Osteocyte (in vitro differentiated cells): ENCODE measurements around the gene SHPK. TPM values are rescaled to one million over a fixed set of nuclear protein-coding genes. Genes with fewer than 3 reads are reported as not detected.

Experiments used
- DNase-seq: peaks from one replicate; pipeline ENCODE4 v3.0.0; 2021; ENCODE audit warnings: mixed read lengths; ENCODE audit not compliant: unreplicated experiment; ENCODE audit errors: extremely low spot score
- H3K27ac Mint-ChIP-seq: one replicate; pipeline ENCODE4 v1.8.0; 2021; ENCODE audit warnings: mild to moderate bottlenecking, mixed read lengths; ENCODE audit not compliant: unreplicated experiment
- H3K27me3 Mint-ChIP-seq: one replicate; pipeline ENCODE4 v1.8.0; 2021; ENCODE audit warnings: mixed read lengths; ENCODE audit not compliant: unreplicated experiment
- H3K36me3 Mint-ChIP-seq: one replicate; pipeline ENCODE4 v1.8.0; 2021; ENCODE audit warnings: mixed read lengths; ENCODE audit not compliant: unreplicated experiment
- H3K4me1 Mint-ChIP-seq: one replicate; pipeline ENCODE4 v1.8.0; 2021; ENCODE audit warnings: mixed read lengths; ENCODE audit not compliant: unreplicated experiment
- H3K4me3 Mint-ChIP-seq: one replicate; pipeline ENCODE4 v1.8.0; 2021; ENCODE audit warnings: mild to moderate bottlenecking, moderate library complexity, mixed read lengths; ENCODE audit not compliant: unreplicated experiment
- H3K9me3 Mint-ChIP-seq: one replicate; pipeline ENCODE4 v1.8.0; 2021; ENCODE audit warnings: mixed read lengths; ENCODE audit not compliant: unreplicated experiment
- total RNA-seq: library from RNA; stranded (reverse); gene quantifications from 2 replicates; pipeline ENCODE4 v1.2.1, GENCODE V29; 2021
- TF ChIP-seq, protein P1 (sequence below): fragments of 200-600 bp; sonication (generic); IDR thresholded peaks from 2 replicates; pipeline ENCODE4 v1.5.0; 2021; ENCODE audit warnings: antibody characterized with exemption, mild to moderate bottlenecking, moderate library complexity

Gene SHPK
- total RNA-seq, 1 donor from 2014 or later: 8.5 TPM

DNA sequence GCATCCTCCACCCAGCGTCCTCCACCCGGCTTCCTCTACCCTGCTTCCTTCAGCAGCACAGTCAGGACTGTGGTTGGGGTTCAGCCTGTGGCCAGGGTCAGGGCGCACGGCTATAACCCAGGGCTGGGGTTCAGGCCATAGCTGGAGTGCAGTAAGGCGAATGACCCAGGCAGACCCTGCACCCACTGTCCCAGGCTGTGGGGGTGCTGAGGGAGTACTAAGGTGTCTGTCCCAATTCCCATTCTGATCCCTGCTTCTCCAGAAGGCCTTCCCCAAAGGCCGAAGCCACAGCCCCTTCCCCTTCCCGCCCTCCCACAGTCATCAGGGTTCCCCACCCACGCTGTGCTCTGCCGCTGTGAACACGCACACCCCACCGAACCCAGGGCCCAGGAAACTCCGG, 45.0 kb upstream of the SHPK start:
- H3K4me3 Mint-ChIP-seq: no peak overlapping the region
- no peak for DNase-seq
- no peaks in the 10 kb centered on the region for H3K27me3 Mint-ChIP-seq
- TF ChIP-seq, protein P1, sequence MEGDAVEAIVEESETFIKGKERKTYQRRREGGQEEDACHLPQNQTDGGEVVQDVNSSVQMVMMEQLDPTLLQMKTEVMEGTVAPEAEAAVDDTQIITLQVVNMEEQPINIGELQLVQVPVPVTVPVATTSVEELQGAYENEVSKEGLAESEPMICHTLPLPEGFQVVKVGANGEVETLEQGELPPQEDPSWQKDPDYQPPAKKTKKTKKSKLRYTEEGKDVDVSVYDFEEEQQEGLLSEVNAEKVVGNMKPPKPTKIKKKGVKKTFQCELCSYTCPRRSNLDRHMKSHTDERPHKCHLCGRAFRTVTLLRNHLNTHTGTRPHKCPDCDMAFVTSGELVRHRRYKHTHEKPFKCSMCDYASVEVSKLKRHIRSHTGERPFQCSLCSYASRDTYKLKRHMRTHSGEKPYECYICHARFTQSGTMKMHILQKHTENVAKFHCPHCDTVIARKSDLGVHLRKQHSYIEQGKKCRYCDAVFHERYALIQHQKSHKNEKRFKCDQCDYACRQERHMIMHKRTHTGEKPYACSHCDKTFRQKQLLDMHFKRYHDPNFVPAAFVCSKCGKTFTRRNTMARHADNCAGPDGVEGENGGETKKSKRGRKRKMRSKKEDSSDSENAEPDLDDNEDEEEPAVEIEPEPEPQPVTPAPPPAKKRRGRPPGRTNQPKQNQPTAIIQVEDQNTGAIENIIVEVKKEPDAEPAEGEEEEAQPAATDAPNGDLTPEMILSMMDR: no peak
- no peaks in the 10 kb centered on the region for H3K36me3 Mint-ChIP-seq
- H3K4me1 Mint-ChIP-seq: no peaks in the 10 kb centered on the region
- H3K9me3 Mint-ChIP-seq: no peaks in the 10 kb centered on the region
- H3K27ac Mint-ChIP-seq: no peak overlapping the region

DNA sequence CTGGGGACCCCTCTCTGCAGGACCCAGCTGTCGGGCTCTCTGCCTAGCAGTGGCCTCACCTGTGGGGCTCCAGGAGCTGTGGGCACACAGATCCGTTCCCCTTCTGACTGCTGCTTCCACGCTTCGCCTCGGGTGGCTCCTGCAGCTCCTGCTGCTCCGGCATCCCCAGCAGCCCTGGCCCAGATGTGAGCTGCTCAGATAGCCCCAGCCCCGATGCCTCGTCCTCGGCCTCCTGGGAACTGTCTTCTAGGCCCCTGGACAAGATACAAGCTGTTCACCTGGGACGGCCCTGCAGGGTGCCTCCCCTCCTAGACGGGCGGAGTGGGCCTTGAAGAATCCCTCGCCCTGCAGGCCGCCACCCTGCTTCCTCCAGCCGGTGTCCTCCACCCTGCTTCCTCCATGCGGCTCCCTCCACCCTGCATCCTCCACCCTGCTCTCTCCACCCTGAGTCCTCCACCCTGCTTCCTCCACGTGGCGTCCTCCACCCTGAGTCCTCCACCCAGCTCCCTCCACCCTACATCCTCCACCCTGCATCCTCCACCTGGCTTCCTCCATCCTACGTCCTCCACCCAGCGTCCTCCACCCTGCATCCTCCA, 43.6 kb upstream of the SHPK start:
- DNase-seq: no peak
- TF ChIP-seq, protein P1: no peak
- H3K4me1 Mint-ChIP-seq: no peaks in the 10 kb centered on the region
- no peaks in the 10 kb centered on the region for H3K36me3 Mint-ChIP-seq
- H3K27me3 Mint-ChIP-seq: no peaks in the 10 kb centered on the region
- no peaks in the 10 kb centered on the region for H3K9me3 Mint-ChIP-seq
- H3K27ac Mint-ChIP-seq: no peak overlapping the region
- H3K4me3 Mint-ChIP-seq: no peak overlapping the region

DNA sequence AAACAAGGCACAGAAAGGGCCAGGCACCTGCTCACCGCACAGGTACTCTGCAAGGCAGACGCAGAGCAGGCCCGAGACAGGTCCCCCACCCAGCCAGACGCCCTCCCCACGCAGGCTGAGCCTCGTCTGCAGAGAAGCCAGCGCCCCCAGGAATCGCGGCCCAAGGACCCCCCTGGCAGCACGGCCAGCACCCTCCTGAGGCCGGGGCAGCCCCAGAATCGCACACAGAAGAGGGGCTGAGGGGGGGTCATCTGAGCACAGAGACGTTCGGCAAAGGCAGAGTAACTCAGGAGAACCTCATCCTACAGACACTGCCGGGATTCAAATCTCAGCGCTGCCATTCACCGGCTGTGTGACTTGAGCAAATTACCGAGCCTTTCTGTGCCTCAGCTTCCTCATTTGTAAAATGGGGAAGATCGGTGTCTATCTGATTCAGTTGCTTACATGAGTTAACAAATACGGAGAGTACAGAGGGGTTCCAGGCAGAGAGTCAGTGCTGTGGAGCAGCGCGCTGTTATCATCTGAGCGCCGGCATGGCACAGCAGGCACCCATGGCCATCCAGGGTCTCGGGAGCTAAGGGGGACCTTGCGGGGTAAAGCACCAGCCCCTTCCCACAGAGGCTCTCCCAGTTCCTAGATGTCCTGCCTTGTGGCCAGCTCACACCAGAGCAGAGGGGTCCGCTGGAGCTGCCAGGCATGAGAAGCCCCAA, 42.9 kb upstream of the SHPK start:
- Mint-ChIP-seq H3K4me3 (no peak overlapping the region), H3K9me3 (no peaks in the 10 kb centered on the region), H3K27me3 (no peaks in the 10 kb centered on the region), H3K27ac (no peak overlapping the region), H3K4me1 (no peaks in the 10 kb centered on the region), H3K36me3 (no peaks in the 10 kb centered on the region)
- no peak for DNase-seq
- TF ChIP-seq, protein P1: no peak

DNA sequence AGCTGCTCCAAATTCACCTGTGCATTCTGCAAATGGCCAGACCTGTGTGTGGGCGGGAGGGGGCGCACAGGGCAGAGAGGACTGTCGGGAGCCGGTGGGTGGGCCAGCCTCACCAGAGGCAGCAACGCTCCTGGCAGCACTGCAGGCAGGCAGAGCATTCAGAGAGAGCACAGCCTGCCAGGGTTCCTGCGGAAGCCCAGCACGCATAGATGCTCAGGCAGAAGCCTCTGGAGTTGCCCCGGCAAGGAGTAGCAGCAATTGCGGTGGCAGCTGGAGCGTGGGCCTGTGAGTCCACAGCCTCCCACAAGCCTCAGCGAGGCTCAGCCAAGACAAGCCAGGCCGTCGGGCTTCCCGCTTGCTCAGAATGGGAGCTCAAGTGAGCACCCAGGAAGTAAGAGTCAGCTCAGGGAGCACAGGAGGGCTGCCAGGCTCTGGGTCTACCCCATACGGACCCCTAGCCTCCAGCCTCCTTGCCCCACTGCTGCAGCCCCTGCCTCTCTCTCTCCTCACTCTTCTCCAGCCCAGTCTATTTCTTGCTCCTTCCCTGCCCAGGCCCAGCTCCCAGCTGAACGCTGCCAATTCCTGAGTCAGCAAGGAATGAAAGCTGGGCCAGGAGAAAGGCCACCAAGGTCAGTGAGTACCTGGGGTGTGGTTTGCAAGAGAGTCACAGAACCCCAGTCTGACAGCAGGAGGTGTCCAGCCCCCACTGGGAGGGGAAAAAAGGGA, 42.2 kb upstream of the SHPK start:
- Mint-ChIP-seq H3K27ac (no peak overlapping the region), H3K36me3 (no peaks in the 10 kb centered on the region), H3K4me3 (no peak overlapping the region), H3K4me1 (no peaks in the 10 kb centered on the region), H3K27me3 (no peaks in the 10 kb centered on the region), H3K9me3 (no peaks in the 10 kb centered on the region)
- DNase-seq: no peak
- TF ChIP-seq, protein P1: no peak

DNA sequence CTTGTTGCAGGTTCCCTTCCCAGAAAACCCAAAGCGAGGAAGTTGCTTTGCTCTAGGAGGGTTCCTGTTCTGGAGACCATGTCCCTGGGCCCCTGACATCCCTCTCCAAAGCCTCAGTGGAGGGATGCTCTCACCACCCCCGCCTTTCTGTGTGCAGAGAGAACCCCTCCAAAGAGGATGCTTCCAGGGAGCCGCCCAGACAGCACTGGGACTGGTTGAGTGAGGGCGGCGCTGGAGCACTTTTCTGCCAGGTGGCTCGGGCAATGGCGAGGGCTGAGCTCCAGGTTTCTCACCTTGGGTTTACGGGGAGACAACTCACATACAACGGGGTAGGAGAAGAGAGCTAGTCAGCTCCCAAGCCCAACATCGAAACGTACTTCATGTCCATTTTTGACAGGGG, 39.8 kb upstream of the SHPK start:
- Mint-ChIP-seq H3K27ac (no peak overlapping the region), H3K9me3 (no peaks in the 10 kb centered on the region), H3K27me3 (no peaks in the 10 kb centered on the region), H3K4me3 (no peak overlapping the region), H3K4me1 (no peaks in the 10 kb centered on the region), H3K36me3 (no peaks in the 10 kb centered on the region)
- DNase-seq: no peak
- TF ChIP-seq, protein P1: no peak
